Neural cell (in vitro differentiated cells): ENCODE measurements around the gene GDPD5. TPM values are rescaled to one million over a fixed set of nuclear protein-coding genes. Genes with fewer than 3 reads are reported as not detected.

Experiments
- H2AFZ ChIP-seq: fragments of 200-600, 300-800 bp; sonication (generic), shearing (Covaris generic); 2 replicates; pipeline ENCODE4 v1.6.0; 2014; ENCODE audit warnings: low read depth, mild to moderate bottlenecking, antibody characterized with exemption, low read length, moderate library complexity
- H3F3A ChIP-seq: fragments of 200-600 bp; shearing (Covaris generic); 2 replicates; pipeline ENCODE4 v1.6.1; 2016; ENCODE audit warnings: mild to moderate bottlenecking, moderate library complexity, mixed read lengths, antibody characterized with exemption, low read length; ENCODE audit not compliant: insufficient read depth, poor library complexity, severe bottlenecking
- H3K27ac ChIP-seq: fragments of 200-600, 300-800 bp; sonication (generic), shearing (Covaris generic); 2 replicates; pipeline ENCODE4 v1.5.1; 2014; ENCODE audit warnings: mild to moderate bottlenecking, low read length, moderate library complexity
- H3K27me3 ChIP-seq: fragments of 300-800, 200-600 bp; sonication (generic), shearing (Covaris generic); 2 replicates; pipeline ENCODE4 v1.6.0; 2014; ENCODE audit warnings: mild to moderate bottlenecking, low read depth, low read length, moderate library complexity; ENCODE audit not compliant: insufficient read depth
- H3K36me3 ChIP-seq: fragments of 300-800, 200-600 bp; sonication (generic), shearing (Covaris generic); 2 replicates; pipeline ENCODE4 v1.5.1; 2014; ENCODE audit warnings: mild to moderate bottlenecking, antibody characterized with exemption, low read length, moderate library complexity; ENCODE audit not compliant: insufficient read depth
- H3K4me2 ChIP-seq: fragments of 300-800, 200-600 bp; sonication (generic), shearing (Covaris generic); 2 replicates; pipeline ENCODE4 v1.6.0; 2014; ENCODE audit warnings: mild to moderate bottlenecking, low read length
- H3K4me3 ChIP-seq: fragments of 300-800, 200-600 bp; sonication (generic), shearing (Covaris generic); 2 replicates; pipeline ENCODE4 v1.5.1; 2014; ENCODE audit warnings: mild to moderate bottlenecking, low read length, moderate library complexity
- H3K79me2 ChIP-seq: fragments of 200-600 bp; shearing (Covaris generic); replicated peaks from 2 replicates; pipeline ENCODE4 v1.6.0; 2014; ENCODE audit warnings: mild to moderate bottlenecking, low read length, moderate library complexity; ENCODE audit not compliant: insufficient read depth
- H3K9ac ChIP-seq: fragments of 300-800, 200-600 bp; sonication (generic), shearing (Covaris generic); 2 replicates; pipeline ENCODE4 v1.6.1; 2016; ENCODE audit warnings: mild to moderate bottlenecking, low read length, mixed read lengths
- H3K9me2 ChIP-seq: fragments of 200-600 bp; shearing (Covaris generic); 2 replicates; pipeline ENCODE4 v1.6.1; 2016; ENCODE audit warnings: mild to moderate bottlenecking, low read length, mixed read lengths; ENCODE audit not compliant: insufficient read depth
- H3K9me3 ChIP-seq: fragments of 200-600, 300-800 bp; sonication (generic), shearing (Covaris generic); 2 replicates; pipeline ENCODE4 v1.6.1; 2016; ENCODE audit warnings: mild to moderate bottlenecking, mixed run types, low read length, moderate library complexity, mixed read lengths
- H4K20me1 ChIP-seq: fragments of 200-600 bp; shearing (Covaris generic); 2 replicates; pipeline ENCODE4 v1.6.1; 2016; ENCODE audit warnings: mild to moderate bottlenecking, mixed run types; ENCODE audit not compliant: insufficient read depth
- EP300 ChIP-seq: fragments of 450-650 bp; conservative IDR thresholded peaks from 2 replicates; pipeline ENCODE4 v1.6.1; 2014; ENCODE audit warnings: antibody characterized with exemption, mild to moderate bottlenecking, moderate library complexity; ENCODE audit not compliant: poor library complexity, severe bottlenecking
- EZH2 ChIP-seq: fragments of 200-600, 300-800 bp; shearing (Covaris generic), sonication (generic); IDR thresholded peaks from 2 replicates; pipeline ENCODE4 v1.6.1; 2014; ENCODE audit warnings: antibody characterized with exemption, low read length, borderline replicate concordance, mild to moderate bottlenecking; ENCODE audit not compliant: insufficient read depth, poor library complexity, severe bottlenecking
- MXI1 ChIP-seq: fragments of 450-650 bp; conservative IDR thresholded peaks from 2 replicates; pipeline ENCODE4 v1.6.1; 2014; ENCODE audit warnings: antibody characterized with exemption, mild to moderate bottlenecking; ENCODE audit not compliant: poor library complexity, severe bottlenecking
- POLR2AphosphoS5 ChIP-seq: IDR thresholded peaks from 2 replicates; pipeline ENCODE4 v1.6.1; 2012
- RAD21 ChIP-seq: fragments of 450-650 bp; conservative IDR thresholded peaks from 2 replicates; pipeline ENCODE4 v1.6.1; 2014; ENCODE audit warnings: antibody characterized with exemption, mild to moderate bottlenecking, moderate library complexity
- SMC3 ChIP-seq: fragments of 450-650 bp; conservative IDR thresholded peaks from 2 replicates; pipeline ENCODE4 v1.6.1; 2014; ENCODE audit warnings: antibody characterized with exemption, mild to moderate bottlenecking, moderate library complexity; ENCODE audit not compliant: poor library complexity
- TAF1 ChIP-seq: IDR thresholded peaks from 2 replicates; pipeline ENCODE4 v1.6.1; 2012; ENCODE audit warnings: low read depth
- polyA plus RNA-seq: library from polyadenylated mRNA; depleted of rRNA; stranded (reverse); fragments of >200 nt; gene quantifications from 2 replicates; pipeline ENCODE4 v1.2.3, GENCODE V29; 2014
- TF ChIP-seq, protein P1 (sequence below): fragments of 450-650 bp; IDR thresholded peaks from 2 replicates; pipeline ENCODE4 v1.5.1; 2014; ENCODE audit warnings: antibody characterized with exemption, mild to moderate bottlenecking, moderate library complexity; ENCODE audit not compliant: poor library complexity, severe bottlenecking
- TF ChIP-seq, protein P2 (sequence below): IDR thresholded peaks from 2 replicates; pipeline ENCODE4 v1.6.1; 2012; ENCODE audit warnings: borderline replicate concordance

The GDPD5 gene
- polyA plus RNA-seq, 1 donor from 2014 or later: 19.2 TPM

DNA sequence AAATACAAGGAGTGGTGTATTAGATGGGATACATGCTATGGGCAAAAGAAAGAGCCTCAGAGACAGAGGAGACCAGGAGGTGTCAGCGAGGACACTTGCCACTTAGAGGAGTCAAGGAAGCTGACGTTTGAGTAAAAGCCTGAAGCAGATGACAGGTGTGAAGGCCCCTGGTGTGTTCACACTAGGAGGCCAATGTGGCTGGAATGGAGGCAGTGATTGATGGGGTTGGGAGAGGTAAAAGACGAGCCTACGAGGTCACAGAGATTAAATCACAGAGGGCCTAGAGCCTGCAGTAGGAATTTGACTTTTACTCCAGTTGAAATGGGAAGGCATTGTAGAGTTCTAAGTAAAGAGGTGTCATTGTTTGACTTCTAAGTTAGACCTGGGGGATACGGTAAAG is 12.0 kb upstream of the GDPD5 start:
- no peaks in the 10 kb centered on the region for H3K79me2 ChIP-seq
- no peaks in the 10 kb centered on the region for H3K9me3 ChIP-seq
- H3K36me3 ChIP-seq: no peaks in the 10 kb centered on the region
- H3K27ac ChIP-seq: no peak overlapping the region
- H3K27me3 ChIP-seq: no peaks in the 10 kb centered on the region
- H3K9ac ChIP-seq: no peak overlapping the region
- H3F3A ChIP-seq: peaks cover 6% of the 10 kb centered on the region
- no peak overlapping the region for H2AFZ ChIP-seq
- no peak overlapping the region for H3K4me2 ChIP-seq
- H3K4me3 ChIP-seq: no peak overlapping the region
- no peaks in the 10 kb centered on the region for H4K20me1 ChIP-seq
- TF ChIP-seq RAD21: no peak
- no peak for TF ChIP-seq EP300
- no peak for TF ChIP-seq POLR2AphosphoS5
- TF ChIP-seq, protein P1, sequence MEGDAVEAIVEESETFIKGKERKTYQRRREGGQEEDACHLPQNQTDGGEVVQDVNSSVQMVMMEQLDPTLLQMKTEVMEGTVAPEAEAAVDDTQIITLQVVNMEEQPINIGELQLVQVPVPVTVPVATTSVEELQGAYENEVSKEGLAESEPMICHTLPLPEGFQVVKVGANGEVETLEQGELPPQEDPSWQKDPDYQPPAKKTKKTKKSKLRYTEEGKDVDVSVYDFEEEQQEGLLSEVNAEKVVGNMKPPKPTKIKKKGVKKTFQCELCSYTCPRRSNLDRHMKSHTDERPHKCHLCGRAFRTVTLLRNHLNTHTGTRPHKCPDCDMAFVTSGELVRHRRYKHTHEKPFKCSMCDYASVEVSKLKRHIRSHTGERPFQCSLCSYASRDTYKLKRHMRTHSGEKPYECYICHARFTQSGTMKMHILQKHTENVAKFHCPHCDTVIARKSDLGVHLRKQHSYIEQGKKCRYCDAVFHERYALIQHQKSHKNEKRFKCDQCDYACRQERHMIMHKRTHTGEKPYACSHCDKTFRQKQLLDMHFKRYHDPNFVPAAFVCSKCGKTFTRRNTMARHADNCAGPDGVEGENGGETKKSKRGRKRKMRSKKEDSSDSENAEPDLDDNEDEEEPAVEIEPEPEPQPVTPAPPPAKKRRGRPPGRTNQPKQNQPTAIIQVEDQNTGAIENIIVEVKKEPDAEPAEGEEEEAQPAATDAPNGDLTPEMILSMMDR: no peak
- no peak for TF ChIP-seq TAF1
- no peak for TF ChIP-seq EZH2
- TF ChIP-seq, protein P2, sequence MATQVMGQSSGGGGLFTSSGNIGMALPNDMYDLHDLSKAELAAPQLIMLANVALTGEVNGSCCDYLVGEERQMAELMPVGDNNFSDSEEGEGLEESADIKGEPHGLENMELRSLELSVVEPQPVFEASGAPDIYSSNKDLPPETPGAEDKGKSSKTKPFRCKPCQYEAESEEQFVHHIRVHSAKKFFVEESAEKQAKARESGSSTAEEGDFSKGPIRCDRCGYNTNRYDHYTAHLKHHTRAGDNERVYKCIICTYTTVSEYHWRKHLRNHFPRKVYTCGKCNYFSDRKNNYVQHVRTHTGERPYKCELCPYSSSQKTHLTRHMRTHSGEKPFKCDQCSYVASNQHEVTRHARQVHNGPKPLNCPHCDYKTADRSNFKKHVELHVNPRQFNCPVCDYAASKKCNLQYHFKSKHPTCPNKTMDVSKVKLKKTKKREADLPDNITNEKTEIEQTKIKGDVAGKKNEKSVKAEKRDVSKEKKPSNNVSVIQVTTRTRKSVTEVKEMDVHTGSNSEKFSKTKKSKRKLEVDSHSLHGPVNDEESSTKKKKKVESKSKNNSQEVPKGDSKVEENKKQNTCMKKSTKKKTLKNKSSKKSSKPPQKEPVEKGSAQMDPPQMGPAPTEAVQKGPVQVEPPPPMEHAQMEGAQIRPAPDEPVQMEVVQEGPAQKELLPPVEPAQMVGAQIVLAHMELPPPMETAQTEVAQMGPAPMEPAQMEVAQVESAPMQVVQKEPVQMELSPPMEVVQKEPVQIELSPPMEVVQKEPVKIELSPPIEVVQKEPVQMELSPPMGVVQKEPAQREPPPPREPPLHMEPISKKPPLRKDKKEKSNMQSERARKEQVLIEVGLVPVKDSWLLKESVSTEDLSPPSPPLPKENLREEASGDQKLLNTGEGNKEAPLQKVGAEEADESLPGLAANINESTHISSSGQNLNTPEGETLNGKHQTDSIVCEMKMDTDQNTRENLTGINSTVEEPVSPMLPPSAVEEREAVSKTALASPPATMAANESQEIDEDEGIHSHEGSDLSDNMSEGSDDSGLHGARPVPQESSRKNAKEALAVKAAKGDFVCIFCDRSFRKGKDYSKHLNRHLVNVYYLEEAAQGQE: no peak
- no peak for TF ChIP-seq SMC3
- no peak for TF ChIP-seq MXI1
- H3K9me2 ChIP-seq: no peaks in the 10 kb centered on the region

DNA sequence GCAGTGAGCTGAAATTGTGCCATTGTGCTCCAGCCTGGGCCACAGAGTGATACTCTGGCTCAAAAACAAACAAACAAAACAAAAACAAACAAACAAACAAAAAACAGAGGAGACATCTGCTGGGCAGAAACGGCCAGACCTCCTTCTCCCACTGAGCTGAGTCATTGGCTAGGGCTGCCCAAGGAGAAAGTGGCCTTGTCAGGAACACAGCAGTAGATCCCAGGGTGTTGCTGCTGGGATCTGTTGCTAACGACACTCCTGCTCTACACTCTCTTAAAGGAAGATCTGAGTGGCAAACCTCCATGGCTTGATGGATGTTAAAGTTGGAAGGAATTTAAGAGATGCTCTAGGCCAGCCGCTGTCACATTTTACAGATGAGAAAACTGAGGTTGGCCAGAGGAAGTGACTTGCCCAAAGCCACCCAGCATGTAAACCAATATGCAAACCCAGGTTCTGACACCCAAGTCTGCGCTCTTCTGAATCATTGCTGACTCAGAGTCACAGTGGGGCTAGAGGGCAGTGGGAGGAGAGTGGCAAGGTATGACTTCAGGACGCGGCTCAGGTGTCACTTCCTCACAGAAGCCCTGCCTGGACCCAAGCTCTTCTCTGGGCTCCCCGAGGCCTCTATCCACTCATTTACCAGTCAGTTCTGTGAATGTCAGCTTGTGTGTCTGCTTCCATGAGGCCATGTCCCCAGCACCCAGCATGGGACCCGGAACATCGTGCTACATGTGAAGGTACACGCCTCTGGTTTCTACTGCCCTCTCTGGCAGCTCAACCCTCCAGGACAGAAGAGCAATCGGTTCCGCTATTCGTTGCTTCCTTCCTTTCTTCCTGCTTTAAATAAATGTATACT is 11.3 kb upstream of the GDPD5 start:
- TF ChIP-seq POLR2AphosphoS5 (no peak), MXI1 (no peak), EZH2 (no peak), RAD21 (no peak), EP300 (no peak), SMC3 (no peak), TAF1 (no peak)
- TF ChIP-seq, protein P1: no peak
- TF ChIP-seq, protein P2: no peak
- Histone ChIP-seq H3K4me2 (no peak overlapping the region), H3K36me3 (no peaks in the 10 kb centered on the region), H3F3A (peaks cover 6% of the 10 kb centered on the region), H3K9me2 (no peaks in the 10 kb centered on the region), H3K4me3 (no peak overlapping the region), H3K27me3 (no peaks in the 10 kb centered on the region), H2AFZ (no peak overlapping the region), H3K27ac (no peak overlapping the region), H3K9ac (no peak overlapping the region), H3K9me3 (no peaks in the 10 kb centered on the region), H3K79me2 (no peaks in the 10 kb centered on the region), H4K20me1 (no peaks in the 10 kb centered on the region)
